Measurements from ENCODE around the gene ABCC12.
"Not testable (repeated sequence)": the region's sequence is repeated elsewhere in the genome, so short reads cannot be mapped to it uniquely, and the experiment has no call there.

Gene ABCC12

DNA sequence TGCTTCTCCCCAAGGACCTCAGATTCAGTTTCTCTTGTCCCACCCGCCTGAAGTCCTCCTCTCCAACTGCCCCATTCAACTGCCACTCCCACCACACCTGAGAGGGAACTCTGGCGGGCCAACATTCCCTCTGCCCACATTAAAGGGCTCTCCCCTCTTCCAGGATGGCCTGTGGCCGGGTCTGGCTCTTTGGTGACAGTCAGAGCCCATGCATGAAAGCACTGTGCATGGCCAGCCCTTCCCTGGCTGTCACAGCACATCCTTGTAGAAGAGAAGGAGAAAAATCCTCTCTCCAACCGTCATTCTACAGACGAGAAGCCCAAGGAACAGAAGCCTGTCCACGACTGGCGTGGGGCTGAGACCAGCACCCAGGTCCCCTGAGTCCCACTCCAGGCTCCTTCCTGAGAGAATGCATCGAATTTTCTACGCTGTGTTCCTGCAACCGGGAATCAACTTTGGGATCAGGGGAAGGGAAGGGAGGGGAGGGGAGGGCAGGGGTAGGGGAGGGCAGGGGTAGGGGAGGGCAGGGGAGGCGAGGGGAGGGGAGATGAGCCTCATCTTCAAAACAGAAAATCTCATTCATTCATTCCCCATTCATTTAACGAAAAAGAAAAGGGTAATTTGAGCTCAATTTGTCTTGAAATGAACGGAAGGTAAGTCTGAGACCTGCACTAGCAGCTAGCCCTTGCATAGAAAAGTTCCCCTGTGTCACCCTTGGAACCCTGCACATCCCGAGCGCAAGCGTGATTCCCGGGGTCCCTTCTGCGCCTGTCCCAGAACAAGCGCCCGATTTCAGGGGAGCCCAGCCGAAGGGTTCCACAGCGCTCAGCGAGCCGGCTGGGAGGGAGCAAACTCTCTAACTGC lies at the start of gene ABCC12:
TSS of gene ABCC12 (minus strand) at position 68 of the 864 bp plus-strand sequence. CDS start 9,569 bp downstream, outside the sequence.
- no peak for DNase-seq

DNA sequence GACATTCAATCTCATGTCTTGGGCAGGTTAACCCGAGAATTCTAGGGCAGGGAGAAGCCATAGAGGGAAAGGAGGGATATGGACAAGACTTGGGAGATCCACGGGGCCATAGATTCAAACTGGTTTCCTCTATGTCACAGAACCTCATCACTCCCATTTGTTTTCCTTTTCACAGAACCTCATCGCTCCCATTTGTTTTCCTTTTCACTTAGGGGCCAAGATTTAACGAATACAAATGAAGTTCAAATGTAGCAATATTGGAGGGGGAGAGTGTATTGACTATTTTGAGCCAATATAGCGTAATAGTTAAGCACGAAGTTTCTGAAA lies 49.0 kb upstream of the ABCC12 start:
- DNase-seq, result no peak

DNA sequence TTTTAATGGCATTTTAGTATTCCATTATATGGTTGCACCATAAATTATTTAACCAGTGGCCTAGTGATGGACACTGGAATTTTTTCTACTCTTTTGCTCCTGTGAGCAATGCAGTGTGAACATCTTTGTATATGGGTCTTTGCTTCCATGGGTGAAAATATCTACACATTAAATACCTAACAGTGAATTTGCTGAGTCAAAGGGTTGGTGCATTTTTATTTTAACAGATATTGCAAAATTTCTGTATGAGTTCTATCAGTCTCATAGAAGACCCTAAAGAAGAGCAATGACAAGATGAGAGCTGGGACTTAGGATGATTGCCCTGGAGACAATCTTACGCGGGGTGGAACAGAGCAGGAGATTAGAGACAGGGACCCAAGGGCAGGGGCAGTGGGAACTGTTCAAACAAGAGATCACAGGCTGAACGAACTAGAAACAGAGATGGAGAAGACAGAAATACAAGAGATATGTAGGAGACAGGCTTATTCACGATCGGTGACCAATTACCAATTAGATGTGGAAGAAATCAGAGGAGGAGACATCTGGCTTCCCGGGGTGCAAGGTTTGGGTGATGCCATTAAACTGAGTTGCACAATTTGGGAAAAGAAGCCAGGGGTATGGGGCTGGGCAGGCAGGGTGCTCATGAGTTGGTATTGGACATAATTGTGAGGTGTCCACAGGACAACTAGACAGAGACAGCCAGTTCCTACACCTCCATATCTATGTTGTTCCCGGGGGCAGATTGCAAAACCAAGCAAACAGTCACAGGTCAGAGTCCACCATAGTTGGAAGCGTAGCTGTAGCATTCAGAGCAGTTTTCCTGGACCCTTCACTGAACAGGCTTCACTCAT lies 48.4 kb upstream of the ABCC12 start:
- no peak for DNase-seq

GRCh38 chr16:48201515-48202201 lies 45.9 kb upstream of the ABCC12 start:
- no peak for DNase-seq

DNA sequence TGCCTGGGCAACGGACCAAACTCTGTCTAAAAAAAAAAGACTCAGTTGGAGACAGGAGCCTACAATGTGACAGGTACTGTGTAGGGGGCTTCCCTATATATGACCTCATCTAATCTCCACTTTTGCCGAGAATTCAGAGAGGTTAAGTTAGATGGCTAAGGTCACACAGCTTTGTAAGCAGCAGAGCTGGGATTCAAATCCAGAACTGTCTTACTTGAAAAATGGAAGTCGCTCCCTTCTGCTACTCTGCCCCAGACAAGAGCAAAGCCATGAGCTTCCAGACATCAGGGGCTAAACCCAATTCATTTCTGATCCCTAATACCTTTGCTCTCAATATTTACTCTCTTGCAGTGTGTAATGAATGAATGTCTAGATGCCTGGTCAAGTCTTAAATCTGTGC lies 41.5 kb upstream of the ABCC12 start:
- no peak for DNase-seq

- DNase-seq, result no peak
Measured at GRCh38 chr16:48194828-48195556, 39.2 kb upstream of the ABCC12 start.

DNA sequence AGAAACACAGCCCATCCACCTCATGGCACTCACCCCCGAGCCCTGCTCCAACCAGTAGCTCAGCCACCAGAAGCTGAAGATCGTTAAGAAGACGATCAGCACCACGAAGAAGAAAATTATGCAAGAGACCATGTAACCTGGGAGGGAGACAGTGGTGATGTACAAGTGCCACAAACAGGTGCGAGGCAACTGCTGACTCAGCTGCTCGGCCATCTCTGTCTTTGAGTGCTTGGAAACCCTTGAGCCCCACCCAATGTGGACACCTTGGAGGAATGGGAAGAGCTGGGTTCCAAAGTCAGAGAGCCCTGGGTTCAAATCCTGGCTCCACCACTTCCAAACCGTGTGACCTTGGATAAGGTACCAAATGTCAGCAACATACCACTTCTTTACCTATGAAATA lies 38.1 kb upstream of the ABCC12 start:
- DNase-seq, result no peak

- peak; percentile 47 for DNase-seq
Measured at GRCh38 chr16:48188449-48189102, 32.8 kb upstream of the ABCC12 start.

DNA sequence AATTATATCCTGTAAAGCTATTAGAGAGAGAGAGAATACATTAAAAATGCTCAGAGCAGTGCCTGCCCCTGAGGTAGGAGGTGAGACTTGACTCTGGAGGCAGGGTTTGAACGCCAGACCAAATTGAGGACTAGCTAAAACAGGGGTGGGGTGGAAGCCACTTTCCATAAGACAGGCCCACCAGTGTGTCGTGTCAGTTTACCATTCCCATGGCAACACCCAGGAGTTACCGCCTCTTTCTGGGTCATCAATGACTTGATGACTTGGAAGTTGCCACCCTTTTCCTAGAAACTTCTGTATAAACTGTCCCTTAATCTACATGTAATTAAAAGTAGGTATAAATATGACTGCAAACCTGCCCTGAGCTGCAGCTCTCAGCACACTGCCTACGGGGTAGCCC lies 32.0 kb upstream of the ABCC12 start:
- DNase-seq, result no peak

DNA sequence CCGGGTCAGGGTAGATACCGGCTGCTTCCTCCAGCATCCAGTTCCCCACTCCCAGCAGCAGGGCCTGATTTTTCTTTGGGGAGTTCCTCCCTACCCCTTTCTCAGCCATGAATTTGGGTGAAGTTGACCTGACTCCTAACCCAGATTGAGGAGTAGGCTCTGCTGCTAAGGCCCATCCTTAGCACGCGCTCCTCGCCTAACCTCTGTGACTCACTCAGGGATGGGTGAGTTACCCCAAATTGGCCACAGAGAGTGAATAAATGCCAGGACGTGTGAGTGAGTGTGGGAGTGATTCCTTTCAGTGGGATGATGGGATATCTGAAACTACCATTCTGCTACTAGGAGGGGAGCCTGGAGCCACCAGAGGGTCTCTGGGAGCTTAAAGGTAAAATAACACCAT lies 28.9 kb upstream of the ABCC12 start:
- no peak for DNase-seq

- DNase-seq, result no peak
Measured at GRCh38 chr16:48182979-48183537, 27.3 kb upstream of the ABCC12 start.

- not testable (repeated sequence) for DNase-seq
Measured at GRCh38 chr16:48181746-48182520, 26.1 kb upstream of the ABCC12 start.

DNA sequence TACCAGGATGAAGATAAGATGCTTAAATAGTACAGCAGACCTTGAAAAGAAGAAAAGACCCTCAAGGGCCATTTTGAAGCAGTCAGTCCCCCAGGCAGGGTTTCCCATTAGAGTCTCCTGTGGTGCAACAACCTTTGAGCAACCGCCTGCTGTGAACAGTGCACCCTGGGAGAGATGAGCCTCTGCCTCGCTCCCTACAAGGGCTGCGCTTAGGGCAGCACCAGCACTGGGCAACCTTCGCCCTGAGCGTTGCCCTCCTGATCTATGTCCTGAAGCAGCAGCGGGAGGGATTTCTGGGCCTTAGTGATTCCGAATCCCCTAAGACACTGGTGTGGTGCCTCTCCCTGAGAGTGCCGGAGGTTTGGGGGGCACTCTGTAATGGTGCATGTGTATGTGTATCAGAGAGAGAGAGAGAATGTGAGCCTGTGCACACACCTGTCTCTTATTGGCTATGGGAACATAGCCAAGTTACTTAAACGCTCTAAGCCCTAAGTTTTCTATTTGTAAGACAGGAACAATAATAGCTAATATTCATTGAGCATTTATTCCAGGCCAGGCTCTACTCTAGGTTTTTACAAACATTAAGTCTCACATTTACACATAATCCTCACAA lies 25.2 kb upstream of the ABCC12 start:
- DNase-seq, result no peak

DNA sequence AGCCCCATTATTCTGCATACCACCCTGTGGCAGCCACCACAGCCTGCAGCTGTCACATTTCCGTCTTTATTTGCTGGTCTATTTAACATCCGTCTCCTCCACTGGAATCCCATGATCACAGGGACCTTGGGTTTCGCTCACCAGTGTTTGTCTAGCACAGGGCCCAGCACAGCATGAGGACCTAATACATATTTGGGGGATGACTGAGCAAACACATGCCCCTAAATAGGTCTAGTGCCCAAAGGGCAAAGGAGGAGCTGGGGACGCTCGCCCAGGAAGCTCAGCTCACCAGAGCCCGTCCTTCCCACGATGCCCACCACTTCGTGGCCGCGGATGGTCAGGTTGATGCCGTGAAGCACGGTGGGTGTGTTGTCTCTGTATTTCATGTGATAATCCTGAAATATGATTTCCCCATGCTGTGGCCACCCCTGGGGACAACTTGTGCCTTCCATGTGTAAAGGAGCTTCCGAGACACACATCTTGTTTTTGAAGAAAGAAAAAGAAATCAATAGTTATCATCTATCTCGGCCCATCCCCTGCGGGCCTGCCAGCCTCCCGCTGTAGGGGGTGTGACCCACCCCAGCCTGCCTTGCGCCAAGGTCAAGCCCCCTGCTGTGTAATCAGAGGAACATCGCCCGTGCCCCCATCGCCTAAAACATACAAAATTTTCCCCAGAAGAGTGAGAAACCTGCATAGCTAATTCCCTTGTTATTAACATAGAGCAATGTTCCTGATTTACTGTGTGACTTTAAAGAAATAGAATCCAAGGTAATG lies 21.0 kb upstream of the ABCC12 start:
- DNase-seq, result no peak

DNA sequence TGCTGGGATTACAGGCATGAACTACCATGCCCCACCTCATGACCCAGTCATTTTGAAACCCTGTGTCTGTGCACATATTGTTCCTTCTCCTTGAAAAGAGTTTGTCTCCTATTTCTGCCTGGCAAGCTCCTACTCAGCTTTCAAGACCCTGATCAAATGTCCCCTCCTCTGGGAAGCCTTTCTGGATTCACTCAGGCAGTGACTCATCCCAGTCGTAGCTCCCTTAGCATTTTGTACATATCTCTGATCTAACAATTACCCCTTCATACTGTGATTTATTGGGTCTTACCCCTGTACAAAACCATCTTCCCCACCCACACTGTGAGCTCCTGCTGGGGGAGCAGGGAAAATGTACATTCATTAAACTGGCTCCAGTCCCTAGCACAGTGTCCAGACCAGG lies 18.1 kb upstream of the ABCC12 start:
- DNase-seq, result no peak

GRCh38 chr16:48172682-48173081 lies 16.9 kb upstream of the ABCC12 start:
- DNase-seq, result no peak

DNA sequence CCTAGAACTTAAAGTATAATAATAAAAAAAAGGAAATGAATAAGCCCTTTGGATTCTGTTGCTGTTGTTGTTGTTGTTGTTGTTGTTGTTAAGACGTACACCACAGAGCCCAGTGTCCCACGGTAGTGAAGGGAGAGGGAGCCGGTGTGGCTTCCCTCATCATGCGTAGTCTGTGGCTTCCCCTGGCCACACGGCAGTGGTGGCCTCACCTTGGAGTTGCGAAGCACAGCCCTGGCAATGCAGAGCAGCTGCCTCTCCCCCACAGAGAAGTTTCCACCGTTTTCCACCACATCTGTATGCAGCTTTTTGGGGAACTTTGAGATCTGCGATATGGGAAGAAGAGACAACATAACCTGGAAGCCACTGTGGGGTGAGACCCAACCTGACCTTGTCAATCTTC lies 14.1 kb upstream of the ABCC12 start:
- no peak for DNase-seq

GRCh38 chr16:48168075-48168474 lies 12.3 kb upstream of the ABCC12 start:
- DNase-seq, result no peak

GRCh38 chr16:48166617-48167016 lies 10.8 kb upstream of the ABCC12 start:
- not testable (repeated sequence) for DNase-seq
